BJ (cell line): Measurements from ENCODE around the gene SLFNL1. TPM values are rescaled to one million over a fixed set of nuclear protein-coding genes. Genes with fewer than 3 reads are reported as not detected.

ENCODE experiments used
- CTCF ChIA-PET: fragments of 350-600 bp; formaldehyde crosslinking; extraction: SDS; loops from one replicate; lab custom pipeline; 2021; ENCODE audit warnings: antibody characterized with exemption, inconsistent platforms; lab: Yijun Ruan, JAX
- POLR2A ChIA-PET: fragments of 300-600 bp; sonication (Branson Sonifier 250); formaldehyde crosslinking; extraction: SDS; loops from one replicate; lab custom pipeline; 2021; ENCODE audit warnings: antibody characterized with exemption; lab: Charles Lee
- DNase-seq: peaks from one replicate; pipeline ENCODE4 v3.0.0-alpha.2; 2011; ENCODE audit warnings: low read depth
- H3K27me3 ChIP-seq: 2 replicates; pipeline ENCODE4 v1.6.0; 2011; ENCODE audit warnings: low read length; ENCODE audit not compliant: control insufficient read depth, insufficient read depth
- H3K36me3 ChIP-seq: 2 replicates; pipeline ENCODE4 v1.5.1; 2011; ENCODE audit warnings: low read length; ENCODE audit not compliant: control insufficient read depth, insufficient read depth
- H3K4me3 ChIP-seq: 2 replicates; pipeline ENCODE4 v1.5.1; 2011; ENCODE audit warnings: low read depth, mild to moderate bottlenecking, control low read depth, low read length
- CTCF ChIP-seq: IDR thresholded peaks from 2 replicates; pipeline ENCODE4 v1.5.1; 2011; ENCODE audit warnings: low read depth, mild to moderate bottlenecking, control low read depth, inconsistent platforms, low read length, moderate library complexity; ENCODE audit not compliant: insufficient read depth
- polyA plus RNA-seq: library from polyadenylated mRNA; depleted of rRNA; stranded (reverse); fragments of >200 nt; gene quantifications from 2 replicates; pipeline ENCODE4 v1.2.3, GENCODE V29; 2011

Gene SLFNL1
- polyA plus RNA-seq, 1 experiment: 0.10 TPM

GRCh38 chr1:40986956-40987355 lies 34.6 kb downstream of the SLFNL1 start:
- TF ChIP-seq CTCF: no peak
- POLR2A ChIA-PET: interaction anchor here (0.6 kb wide), 1 partner anchor 189 kb away, joined by 3 read pairs; no protein-coding TSS in a partner anchor
- Histone ChIP-seq H3K27me3 (no peaks in the 10 kb centered on the region), H3K36me3 (peaks cover 8% of the 10 kb centered on the region), H3K4me3 (no peak overlapping the region)
- CTCF ChIA-PET: interaction anchor here (0.8 to 5.3 kb wide), 3 partner anchors 10 to 138 kb away, joined by 4 to 25 read pairs (median 6); no protein-coding TSS in a partner anchor
- no peak for DNase-seq

DNA sequence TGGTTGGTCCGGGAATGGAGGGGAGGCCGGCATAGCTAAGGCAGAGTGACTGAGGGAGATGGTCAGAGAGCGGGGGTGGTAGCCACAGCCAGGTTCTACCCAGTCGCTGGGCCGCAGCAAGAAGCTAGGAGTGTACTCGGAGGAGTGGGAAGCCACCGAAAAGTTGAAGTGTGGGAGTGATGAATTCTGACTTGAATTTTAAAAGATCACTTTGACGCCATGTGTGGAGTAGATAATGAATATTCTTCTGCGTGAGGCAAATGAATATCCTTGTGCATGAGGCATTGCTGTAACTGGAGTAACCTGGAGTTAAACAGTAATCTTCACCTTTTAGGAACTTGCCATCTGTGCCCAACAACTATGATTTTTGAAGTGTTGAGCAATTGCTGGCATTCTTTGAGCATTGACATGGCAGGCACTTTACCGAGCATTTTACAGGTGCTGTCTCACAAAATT lies 35.2 kb downstream of the SLFNL1 start:
- POLR2A ChIA-PET: interaction anchor here (0.6 kb wide), 1 partner anchor 189 kb away, joined by 3 read pairs; no protein-coding TSS in a partner anchor

GRCh38 chr1:40985875-40986274 lies 35.6 kb downstream of the SLFNL1 start:
- Histone ChIP-seq H3K36me3 (peaks cover 7% of the 10 kb centered on the region), H3K27me3 (no peaks in the 10 kb centered on the region), H3K4me3 (no peak overlapping the region)
- no peak for TF ChIP-seq CTCF
- POLR2A ChIA-PET: no interaction called here
- CTCF ChIA-PET: interaction anchor here (1.9 to 5.3 kb wide), 3 partner anchors 9 to 18 kb away, joined by 4 to 25 read pairs (median 6); no protein-coding TSS in a partner anchor
- DNase-seq: no peak

More for the DNA sequence above, 35.2 kb downstream of the SLFNL1 start:
- no peak overlapping the region for H3K4me3 ChIP-seq
- TF ChIP-seq CTCF: no peak
- no peak for DNase-seq
- CTCF ChIA-PET: interaction anchor here (0.8 to 5.3 kb wide), 4 partner anchors 9 to 137 kb away, joined by 4 to 25 read pairs (median 5); no protein-coding TSS in a partner anchor
- H3K36me3 ChIP-seq: peaks cover 7% of the 10 kb centered on the region
- H3K27me3 ChIP-seq: no peaks in the 10 kb centered on the region

DNA sequence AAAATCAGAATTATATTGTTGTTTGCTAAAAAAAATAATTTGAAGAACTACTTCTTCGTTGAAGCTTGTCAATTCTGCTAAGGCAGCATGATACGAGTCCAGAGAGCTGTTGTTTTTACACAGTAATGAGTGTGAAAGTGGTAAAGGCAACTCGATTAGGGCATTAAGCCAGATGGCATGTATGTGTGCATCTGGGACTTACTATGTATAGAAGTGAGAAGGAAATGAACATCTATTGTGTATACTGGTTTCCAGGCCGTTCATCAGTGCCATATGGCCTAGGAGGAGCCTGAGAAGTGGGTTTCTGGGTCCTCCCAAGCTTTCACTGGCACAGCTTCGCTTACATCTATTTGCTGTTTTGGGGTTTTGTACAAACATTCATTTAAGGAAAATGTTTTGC lies 36.4 kb downstream of the SLFNL1 start:
- CTCF ChIA-PET: interaction anchor here (1.9 to 5.3 kb wide), 2 partner anchors 12 to 18 kb away, joined by 4 to 25 read pairs; no protein-coding TSS in a partner anchor
- no peak overlapping the region for H3K4me3 ChIP-seq
- no peak for TF ChIP-seq CTCF
- H3K36me3 ChIP-seq: peaks cover 7% of the 10 kb centered on the region
- DNase-seq: no peak
- no peaks in the 10 kb centered on the region for H3K27me3 ChIP-seq
- POLR2A ChIA-PET: interaction anchor here (0.6 kb wide), 1 partner anchor 545 kb away, joined by 4 read pairs; no protein-coding TSS in a partner anchor

- Histone ChIP-seq H3K27me3 (no peaks in the 10 kb centered on the region), H3K4me3 (no peak overlapping the region), H3K36me3 (peaks cover 7% of the 10 kb centered on the region)
- ChIA-PET POLR2A (interaction anchor here (0.6 kb wide), 1 partner anchor 545 kb away, joined by 4 read pairs; no protein-coding TSS in a partner anchor), CTCF (interaction anchor here (1.9 to 5.3 kb wide), 2 partner anchors 13 to 19 kb away, joined by 4 to 25 read pairs; no protein-coding TSS in a partner anchor)
- TF ChIP-seq CTCF: no peak
- no peak for DNase-seq
These were observed 37.0 kb downstream of the SLFNL1 start for GRCh38 chr1:40984531-40984930.
